A673 (cell line): ENCODE results near the gene COBLL1. TPM values are rescaled to one million over a fixed set of nuclear protein-coding genes. Genes with fewer than 3 reads are reported as not detected.

Experiments
- BruUV-seq: library from RNA; stranded (reverse); fragments of 400-500 nt; replicated peaks from 2 replicates; lab custom pipeline; 2021; lab: Mats Ljungman, UMichigan
- CTCF ChIA-PET: fragments of 300-600 bp; sonication (Branson Sonifier 250); formaldehyde crosslinking; loops from one replicate; lab custom pipeline; 2022; ENCODE audit warnings: antibody characterized with exemption; lab: Charles Lee
- POLR2A ChIA-PET: fragments of 300-600 bp; sonication (Branson Sonifier 250); formaldehyde crosslinking; loops from one replicate; lab custom pipeline; 2022; ENCODE audit warnings: antibody characterized with exemption; ENCODE audit not compliant: low non-redundant PET; lab: Charles Lee
- DNase-seq: peaks from one replicate; pipeline ENCODE4 v3.0.0-alpha.2; 2015; ENCODE audit warnings: low spot score
- H3K27ac ChIP-seq: fragments of 200-600 bp; sonication (generic); 2 replicates; pipeline ENCODE4 v1.5.1; 2016; ENCODE audit warnings: mixed run types, low read depth, mild to moderate bottlenecking, mixed read lengths, antibody characterized with exemption, low read length; ENCODE audit not compliant: poor library complexity, severe bottlenecking
- H3K27me3 ChIP-seq: fragments of 200-600 bp; sonication (generic); replicated peaks from 2 replicates; pipeline ENCODE4 v1.6.1; 2017; ENCODE audit warnings: mixed run types, low read depth, mild to moderate bottlenecking, mixed read lengths, antibody characterized with exemption, low read length; ENCODE audit not compliant: insufficient read depth, poor library complexity
- H3K36me3 ChIP-seq: fragments of 200-600 bp; sonication (generic); 2 replicates; pipeline ENCODE4 v1.6.1; 2016; ENCODE audit warnings: mixed run types, mild to moderate bottlenecking, mixed read lengths, antibody characterized with exemption, low read length; ENCODE audit not compliant: insufficient read depth, poor library complexity, severe bottlenecking
- H3K4me1 ChIP-seq: fragments of 200-600 bp; sonication (generic); 2 replicates; pipeline ENCODE4 v1.6.1; 2017; ENCODE audit warnings: mixed run types, mild to moderate bottlenecking, mixed read lengths, antibody characterized with exemption, low read length; ENCODE audit not compliant: insufficient read depth, poor library complexity, severe bottlenecking
- H3K4me3 ChIP-seq: fragments of 200-600 bp; sonication (generic); 2 replicates; pipeline ENCODE4 v1.5.1; 2016; ENCODE audit warnings: low read depth, mixed run types, mild to moderate bottlenecking, mixed read lengths, low read length; ENCODE audit not compliant: poor library complexity, severe bottlenecking
- H3K9me3 ChIP-seq: fragments of 200-600 bp; sonication (generic); 2 replicates; pipeline ENCODE4 v1.6.1; 2016; ENCODE audit warnings: mixed run types, low read depth, mild to moderate bottlenecking, mixed read lengths, antibody characterized with exemption, low read length; ENCODE audit not compliant: poor library complexity, severe bottlenecking
- EZH2 ChIP-seq: fragments of 200-600 bp; sonication (generic); IDR thresholded peaks from 2 replicates; pipeline ENCODE4 v1.6.1; 2017; ENCODE audit warnings: borderline replicate concordance, low read depth, mild to moderate bottlenecking, mixed read lengths, antibody characterized with exemption, low read length; ENCODE audit not compliant: poor library complexity, severe bottlenecking
- intact Hi-C: fragments of 100-400 bp; cut with micrococcal nuclease; formaldehyde crosslinking; loops from one replicate; pipeline ENCODE4 v1.10.0; 2022; ENCODE audit not compliant: unreplicated experiment
- total RNA-seq: library from RNA; stranded (reverse); gene quantifications from 2 replicates; pipeline ENCODE4 v1.2.3, GENCODE V29; 2021
- TF ChIP-seq, protein P1 (sequence below): fragments of 300-800, 200-600 bp; sonication (generic); conservative IDR thresholded peaks from 2 replicates; pipeline ENCODE4 v1.5.1; 2017; ENCODE audit warnings: low read depth, mild to moderate bottlenecking, antibody characterized with exemption, low read length, moderate library complexity, mixed read lengths

COBLL1 gene
- total RNA-seq, 1 experiment from 2014 or later: 6.6 TPM

DNA sequence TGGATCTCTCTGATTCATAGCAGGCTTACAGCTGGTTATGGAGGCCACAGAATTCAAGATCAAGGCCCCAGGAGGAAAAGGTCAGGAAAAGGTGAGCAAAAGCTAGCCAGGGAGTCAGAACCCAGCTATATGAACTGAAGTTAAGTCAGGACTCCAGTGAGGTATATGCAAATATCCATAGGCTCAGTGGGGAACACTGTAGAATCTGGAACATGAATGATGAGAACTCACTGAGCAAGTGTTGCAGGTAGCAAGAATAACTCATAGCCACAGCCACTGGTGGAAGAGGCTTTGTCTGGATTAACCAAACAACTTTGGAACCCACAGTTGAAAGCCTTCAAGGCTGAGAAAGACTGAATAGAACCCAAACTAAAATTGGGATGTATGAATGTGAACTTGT is 24.7 kb downstream of the COBLL1 start:
- Histone ChIP-seq H3K27ac (no peak overlapping the region), H3K4me1 (no peaks in the 10 kb centered on the region), H3K9me3 (no peaks in the 10 kb centered on the region), H3K4me3 (no peak overlapping the region), H3K27me3 (no peaks in the 10 kb centered on the region), H3K36me3 (no peaks in the 10 kb centered on the region)
- BruUV-seq: no TSS peak
- TF ChIP-seq, protein P1, sequence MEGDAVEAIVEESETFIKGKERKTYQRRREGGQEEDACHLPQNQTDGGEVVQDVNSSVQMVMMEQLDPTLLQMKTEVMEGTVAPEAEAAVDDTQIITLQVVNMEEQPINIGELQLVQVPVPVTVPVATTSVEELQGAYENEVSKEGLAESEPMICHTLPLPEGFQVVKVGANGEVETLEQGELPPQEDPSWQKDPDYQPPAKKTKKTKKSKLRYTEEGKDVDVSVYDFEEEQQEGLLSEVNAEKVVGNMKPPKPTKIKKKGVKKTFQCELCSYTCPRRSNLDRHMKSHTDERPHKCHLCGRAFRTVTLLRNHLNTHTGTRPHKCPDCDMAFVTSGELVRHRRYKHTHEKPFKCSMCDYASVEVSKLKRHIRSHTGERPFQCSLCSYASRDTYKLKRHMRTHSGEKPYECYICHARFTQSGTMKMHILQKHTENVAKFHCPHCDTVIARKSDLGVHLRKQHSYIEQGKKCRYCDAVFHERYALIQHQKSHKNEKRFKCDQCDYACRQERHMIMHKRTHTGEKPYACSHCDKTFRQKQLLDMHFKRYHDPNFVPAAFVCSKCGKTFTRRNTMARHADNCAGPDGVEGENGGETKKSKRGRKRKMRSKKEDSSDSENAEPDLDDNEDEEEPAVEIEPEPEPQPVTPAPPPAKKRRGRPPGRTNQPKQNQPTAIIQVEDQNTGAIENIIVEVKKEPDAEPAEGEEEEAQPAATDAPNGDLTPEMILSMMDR: no peak
- TF ChIP-seq EZH2: no peak
- ChIA-PET CTCF (no interaction called here), POLR2A (no interaction called here)
- no peak for DNase-seq
- intact Hi-C loops: no loop called here

DNA sequence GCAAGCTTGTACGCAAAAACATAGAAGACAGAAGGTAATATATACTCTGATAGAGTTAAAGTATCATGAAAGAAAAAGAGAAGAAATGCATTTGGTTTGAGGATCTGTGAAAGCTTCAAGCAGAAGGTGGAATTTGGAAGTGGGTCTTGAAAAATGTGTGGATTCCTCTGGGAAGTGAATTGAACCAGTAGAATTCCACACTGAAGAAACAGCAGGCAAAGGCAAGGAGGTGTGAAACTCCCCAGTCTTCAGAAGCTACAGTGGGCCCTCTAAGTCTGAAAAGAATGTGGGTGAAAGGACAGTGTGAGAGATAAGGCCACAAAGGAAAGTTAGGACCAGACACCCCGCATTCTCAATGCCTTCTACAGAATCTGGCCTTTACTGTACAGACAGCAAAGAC is 25.6 kb downstream of the COBLL1 start:
- intact Hi-C loops: no loop called here
- DNase-seq: no peak
- no peaks in the 10 kb centered on the region for H3K36me3 ChIP-seq
- H3K27ac ChIP-seq: no peak overlapping the region
- H3K9me3 ChIP-seq: no peaks in the 10 kb centered on the region
- no peaks in the 10 kb centered on the region for H3K27me3 ChIP-seq
- TF ChIP-seq, protein P1: no peak
- TF ChIP-seq EZH2: no peak
- BruUV-seq: no TSS peak
- no peak overlapping the region for H3K4me3 ChIP-seq
- H3K4me1 ChIP-seq: no peaks in the 10 kb centered on the region
- CTCF ChIA-PET: no interaction called here
- POLR2A ChIA-PET: no interaction called here

DNA sequence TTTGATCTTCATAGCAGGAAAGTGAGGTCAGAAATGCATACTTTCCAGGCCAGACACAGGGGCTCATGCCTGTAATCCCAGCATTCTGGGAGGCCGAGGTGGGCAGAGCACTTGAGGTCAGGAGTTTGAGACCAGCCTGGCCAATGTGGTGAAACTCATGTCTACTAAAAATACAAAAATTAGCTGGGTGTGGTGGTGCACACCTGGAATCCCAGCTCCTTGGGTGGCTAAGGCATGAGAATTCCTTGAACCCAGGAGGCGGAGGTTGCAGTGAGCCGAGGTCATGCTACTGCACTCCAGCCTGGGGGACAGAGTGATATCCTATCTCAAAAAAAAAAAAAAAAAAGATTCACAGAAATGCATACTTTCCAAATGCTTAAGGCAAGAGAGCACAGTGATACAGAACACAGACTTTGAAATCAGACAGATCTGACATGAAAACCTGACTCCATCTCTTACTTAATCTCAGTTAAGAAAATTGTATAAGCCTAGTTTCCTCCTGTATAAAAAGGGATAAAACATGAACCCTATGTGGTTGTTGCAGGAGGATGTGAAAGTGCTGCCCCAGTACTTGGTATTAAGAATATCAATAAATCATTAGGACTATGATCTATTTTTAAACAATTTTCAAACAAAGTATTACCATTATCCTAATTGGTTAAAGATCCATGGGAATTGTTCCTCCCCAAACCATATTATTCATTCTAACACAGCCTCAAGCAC is 26.4 kb downstream of the COBLL1 start:
- Histone ChIP-seq H3K4me1 (no peaks in the 10 kb centered on the region), H3K9me3 (no peaks in the 10 kb centered on the region), H3K4me3 (no peak overlapping the region), H3K27me3 (no peaks in the 10 kb centered on the region), H3K27ac (no peak overlapping the region), H3K36me3 (no peaks in the 10 kb centered on the region)
- no TSS peak for BruUV-seq
- no peak for DNase-seq
- ChIA-PET POLR2A (no interaction called here), CTCF (no interaction called here)
- intact Hi-C loops: no loop called here
- no peak for TF ChIP-seq EZH2
- TF ChIP-seq, protein P1: no peak
